Measurements from ENCODE around the gene CELF4.

CELF4 gene

DNA sequence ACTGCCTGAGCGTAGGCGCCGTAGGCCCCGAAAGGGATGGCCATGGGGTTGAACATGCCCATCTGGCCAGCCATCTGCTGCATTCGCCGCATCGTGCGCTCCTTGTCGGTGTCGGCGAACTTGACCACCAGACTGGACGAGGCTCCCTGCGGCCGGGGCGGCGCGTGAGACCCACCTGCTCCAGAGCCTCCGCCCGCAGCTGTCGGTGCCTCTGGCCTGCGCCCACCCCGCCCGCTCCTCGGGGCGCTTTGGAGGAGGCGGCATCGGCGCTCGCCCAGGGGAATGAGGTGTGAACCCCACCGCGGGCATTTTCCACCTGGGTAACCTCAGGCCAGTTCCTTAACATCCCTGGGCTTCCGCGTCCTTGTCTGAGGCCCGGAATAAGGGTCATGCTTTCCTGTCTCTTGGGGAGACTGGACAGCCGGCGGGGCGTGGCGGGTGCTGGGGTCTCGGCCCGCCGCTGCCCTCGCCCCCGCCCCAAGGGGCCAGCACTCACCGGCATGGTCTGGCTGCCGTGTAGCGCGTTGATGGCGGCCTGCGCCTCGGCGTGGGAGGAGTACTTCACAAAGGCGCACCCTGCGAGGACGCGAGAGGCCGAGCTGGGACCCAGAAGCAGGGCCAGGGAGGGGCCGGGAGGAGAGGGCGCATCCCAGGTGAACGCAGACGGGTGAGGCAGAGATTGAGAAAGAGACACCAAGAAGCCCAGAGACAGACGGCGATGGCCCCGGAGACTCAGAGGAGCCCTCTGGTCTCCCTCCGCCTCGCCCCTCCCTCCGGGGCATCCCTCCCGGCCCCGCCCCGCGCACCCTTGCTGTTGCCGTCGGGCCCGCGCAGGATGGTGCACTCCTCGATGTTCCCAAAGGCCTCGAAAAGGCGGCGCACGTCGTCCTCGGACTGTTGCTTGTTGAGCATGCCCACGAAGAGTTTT, 291.0 kb downstream of the CELF4 start:
- DNase-seq, result no peak

DNA sequence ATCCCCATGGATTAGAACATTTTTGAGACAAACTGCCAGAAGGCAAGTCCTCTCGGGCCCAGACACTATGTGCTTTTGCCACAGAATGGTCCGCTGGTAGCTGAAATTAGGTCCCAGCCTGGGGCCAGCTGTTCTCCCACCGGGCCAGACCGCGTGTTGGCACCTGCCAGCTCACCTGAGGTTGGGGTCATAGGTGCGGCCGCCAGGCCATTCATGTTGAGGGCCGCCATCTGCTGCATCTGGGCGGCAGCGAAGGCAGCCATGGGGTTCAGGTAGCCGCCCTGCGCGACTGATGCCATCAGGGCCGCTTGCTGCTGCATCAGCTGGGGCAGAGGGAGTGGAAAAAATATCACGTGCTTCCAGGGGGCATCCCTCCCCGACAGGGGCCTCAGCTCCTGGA, 292.8 kb downstream of the CELF4 start:
- no peak for DNase-seq

DNA sequence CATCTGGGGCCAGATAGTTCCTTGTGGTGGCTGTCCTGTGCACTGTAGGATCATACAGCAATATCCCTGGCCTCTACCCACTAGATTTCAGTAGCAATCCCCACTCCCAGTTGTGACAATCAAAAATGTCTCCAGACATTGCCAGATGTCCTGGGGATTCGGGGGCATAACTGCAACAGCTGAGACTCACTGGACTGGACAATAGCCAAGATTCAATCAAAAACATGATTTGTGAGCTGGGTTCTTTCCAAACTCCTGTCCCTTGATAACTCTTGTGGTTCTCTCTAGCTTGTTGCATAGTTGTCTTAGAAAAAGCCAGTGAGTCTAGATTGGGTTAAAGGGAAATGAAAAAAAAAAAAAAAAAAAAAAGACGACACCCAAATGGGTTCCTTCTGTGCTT, 293.4 kb downstream of the CELF4 start:
- DNase-seq, result no peak

DNA sequence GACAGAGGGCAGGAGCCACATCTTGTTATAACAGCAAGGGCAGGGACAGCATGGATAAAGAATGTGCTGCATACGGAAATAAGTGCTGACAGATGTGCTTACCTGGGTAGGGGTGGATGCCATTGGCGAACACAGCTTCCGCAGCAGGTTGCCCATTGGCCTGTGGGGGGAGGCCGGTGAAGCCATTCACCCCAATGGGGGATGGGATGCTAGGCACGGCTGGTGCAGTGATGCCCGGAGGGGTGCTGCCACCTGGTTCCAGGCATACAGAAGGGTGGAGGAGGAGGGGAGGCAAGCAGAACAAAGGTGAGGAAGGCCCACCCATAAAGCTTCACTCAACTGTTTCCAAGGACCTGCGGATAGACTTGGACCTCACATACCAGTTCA, 294.9 kb downstream of the CELF4 start:
- DNase-seq, result no peak

DNA sequence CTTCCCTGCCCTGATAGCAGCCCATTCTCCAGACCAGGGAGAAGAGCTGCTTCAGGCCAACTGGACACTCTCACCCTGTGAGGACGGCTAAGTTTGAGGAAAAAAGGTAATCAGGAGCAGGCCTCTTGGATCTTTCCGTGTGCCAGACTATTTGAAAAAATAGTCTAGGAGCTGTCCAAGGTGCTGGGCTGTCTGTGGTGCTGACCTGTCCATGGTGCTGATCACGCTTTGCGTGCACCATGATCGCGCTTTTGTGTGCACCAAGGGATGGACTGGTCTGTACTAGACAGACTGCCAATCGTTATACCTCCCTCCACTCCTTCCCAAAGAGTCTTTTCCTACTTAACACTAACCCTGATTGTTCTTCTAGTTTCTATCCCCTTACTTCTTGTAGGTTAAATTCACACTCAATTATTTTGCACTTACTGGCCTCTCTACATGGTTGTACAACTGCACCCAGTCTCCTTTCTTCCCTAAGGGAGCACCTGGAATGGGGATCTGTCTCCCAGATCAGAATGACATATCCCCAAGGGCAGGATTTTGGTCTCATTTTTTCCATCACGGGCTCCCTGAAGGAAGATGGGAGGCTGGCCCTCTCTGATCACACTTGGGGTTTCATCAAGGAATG, 295.4 kb downstream of the CELF4 start:
- peak; percentile 11 for DNase-seq

DNA sequence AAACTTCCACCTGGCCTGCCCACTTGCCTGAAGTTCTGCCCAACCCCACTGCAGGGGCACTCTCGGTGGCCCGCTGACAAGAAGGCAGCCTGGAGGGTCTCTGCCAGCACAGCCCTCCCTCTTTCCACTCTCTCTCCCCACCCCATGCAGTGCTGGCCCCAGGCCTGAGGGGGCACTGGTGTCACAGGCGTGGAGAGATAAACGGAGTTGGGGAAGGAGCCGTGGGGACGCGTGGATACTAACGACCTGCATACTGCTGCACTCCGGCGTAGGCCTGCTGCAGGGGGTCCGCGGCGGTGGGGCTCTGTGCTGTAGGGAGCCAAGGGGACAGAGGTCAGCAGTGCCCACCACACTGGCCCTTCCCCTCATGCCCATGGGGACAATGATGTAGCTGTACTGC, 299.3 kb downstream of the CELF4 start:
- DNase-seq, result no peak

DNA sequence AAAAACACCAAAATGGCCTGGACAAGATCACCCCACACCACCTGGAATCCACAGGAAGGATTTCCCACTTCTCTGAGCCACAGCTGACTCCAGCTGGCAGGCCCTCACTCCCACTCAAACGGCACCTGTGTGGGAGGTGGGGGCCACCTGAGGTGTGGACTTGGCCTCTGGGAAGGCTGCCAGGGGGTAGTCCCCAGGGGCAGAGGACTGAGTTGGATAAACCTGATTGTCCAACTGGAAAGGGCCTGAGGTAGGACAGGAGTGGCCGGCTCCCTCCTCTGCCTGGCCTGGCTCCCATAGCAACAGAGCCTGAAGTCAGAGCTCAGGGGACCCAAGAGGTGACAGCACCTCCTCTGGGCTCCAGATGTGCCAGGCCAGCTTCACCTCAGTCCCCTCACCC, 300.2 kb downstream of the CELF4 start:
- no peak for DNase-seq

DNA sequence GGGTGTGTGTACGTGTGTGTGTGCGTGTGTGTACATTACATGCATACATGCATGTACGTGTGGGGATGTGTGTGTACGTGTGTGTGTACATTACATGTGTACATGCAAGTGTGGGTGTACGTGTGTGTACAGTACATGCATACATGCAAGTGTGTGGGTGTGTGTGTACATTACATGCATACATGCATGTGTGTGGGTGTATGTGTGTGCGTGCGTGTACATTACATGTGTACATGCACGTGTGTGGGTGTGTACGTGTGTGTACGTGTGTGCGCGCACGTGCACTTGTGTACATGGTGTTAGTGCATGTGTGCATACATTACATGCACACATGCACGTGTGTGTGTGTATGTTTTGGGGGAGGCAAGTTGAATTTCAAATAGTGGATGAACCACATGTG, 300.6 kb downstream of the CELF4 start:
- no peak for DNase-seq

DNA sequence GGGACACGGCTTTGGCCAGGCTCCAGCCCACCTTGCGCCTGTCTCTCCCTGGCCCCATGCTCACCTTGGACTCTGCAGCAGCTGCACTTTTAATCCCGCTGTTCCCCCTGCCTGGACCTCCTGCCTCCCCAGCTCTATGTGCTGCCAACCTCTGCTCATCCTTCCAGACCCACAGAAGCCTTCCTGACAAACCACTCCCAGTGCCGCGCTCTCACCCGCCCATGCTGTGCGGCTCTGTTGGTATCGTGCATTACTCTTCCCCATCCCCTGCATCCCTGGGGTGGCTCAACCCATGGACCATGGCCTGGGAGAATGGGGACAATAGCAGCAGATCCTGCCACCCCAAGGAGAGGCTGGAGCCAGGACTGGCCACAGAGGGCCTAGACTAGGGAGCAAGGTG, 303.6 kb downstream of the CELF4 start:
- no peak for DNase-seq

DNA sequence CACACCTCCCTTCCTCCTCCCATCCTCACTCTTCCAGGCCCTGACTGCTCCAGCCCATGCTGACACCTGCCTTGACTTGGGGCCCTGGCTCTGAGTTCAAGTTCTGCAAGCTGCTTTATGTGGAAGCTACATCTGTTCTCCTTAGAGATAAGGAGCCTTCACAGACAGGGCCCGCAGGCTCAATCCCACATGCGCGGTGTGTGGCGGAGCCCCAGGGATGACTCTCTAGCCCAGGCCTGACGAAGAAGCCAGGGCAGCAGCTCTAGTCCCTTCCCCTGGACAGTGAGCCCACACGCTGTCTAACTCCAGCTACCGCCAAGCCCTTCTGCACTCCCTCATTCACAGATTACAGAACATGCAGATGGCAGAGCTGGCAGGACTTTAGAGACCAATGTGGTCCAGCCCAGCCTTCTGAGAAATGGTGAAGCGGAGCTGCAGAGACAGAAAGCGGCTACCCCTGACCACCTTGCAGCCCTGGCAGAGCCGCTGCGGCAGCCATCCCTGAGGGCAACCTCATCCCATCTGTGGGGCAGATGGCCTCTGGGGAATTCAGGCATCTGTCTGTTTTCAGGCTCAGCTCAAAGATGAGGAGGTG, 304.3 kb downstream of the CELF4 start:
- no peak for DNase-seq

DNA sequence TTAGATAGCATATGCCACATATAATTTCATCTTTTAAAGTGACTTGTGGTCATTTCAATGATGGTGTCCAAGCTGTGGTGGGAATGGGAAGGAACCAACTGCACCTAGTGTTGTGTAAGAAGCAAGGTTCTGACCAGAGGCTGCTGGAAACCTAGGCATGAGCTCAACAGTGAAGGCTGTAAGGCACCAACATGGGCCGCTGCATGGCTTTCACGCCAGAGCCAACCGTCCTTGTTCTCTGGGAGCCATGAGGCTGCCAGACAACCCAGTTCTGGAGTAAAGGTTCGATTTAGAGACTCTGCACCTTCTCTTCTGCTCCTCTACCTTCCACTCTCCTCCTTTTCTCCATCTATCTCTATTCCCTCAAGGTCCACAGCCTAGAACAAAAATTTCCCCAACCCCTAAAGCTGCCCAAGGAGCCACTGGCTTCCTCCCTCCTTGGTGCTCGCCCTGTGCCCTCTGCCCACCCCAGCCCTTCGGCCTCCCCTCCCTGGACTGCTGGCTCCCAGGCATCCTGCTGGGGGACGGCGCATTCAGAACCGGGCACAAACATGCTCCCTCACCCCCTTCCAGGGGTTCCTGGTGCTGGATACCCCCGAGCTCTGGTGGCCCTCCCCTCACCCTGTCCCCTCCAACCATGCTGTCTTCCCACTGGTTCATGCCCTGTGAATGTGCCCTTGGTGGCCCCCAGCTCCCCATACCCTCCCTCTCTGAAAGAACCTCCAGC, 305.1 kb downstream of the CELF4 start:
- no peak for DNase-seq

DNA sequence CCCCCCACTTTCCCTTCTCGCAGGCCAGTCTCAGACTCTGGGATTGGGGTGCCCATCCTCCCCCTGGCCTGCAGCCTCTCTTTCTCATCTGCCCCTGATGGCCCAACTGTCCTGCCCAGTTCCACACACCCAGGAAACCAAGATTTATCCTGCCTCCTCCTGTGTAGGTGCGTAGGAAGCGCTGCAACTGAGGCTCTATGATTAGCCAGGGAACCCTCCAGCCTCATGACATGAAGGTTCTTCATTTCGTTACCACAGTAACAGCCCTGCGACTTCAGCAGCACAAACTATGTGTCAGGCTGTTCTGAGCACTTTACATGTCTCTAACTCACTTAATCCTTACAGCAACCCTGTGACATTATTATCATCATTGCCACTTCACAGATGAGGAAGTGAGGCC, 305.9 kb downstream of the CELF4 start:
- DNase-seq, result no peak

DNA sequence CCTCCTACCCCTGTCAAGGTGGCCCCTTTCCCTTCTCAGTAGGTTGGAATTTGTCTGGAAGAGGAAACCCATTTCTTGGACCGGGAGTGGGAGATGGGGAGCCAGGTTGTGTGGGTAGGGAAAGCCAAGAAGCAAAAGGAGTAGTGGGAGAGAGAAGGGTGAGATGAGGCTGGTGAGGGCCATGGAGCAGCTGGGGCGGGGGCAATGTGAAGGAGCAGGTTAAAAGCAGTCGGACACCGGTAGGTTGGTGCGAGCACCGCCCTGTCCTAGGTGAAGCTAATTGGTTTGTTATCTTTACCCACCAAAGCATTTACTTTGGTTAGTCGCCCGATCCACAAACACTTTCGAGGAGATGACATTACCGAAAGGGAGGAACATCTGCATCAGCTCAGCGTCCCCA, 306.8 kb downstream of the CELF4 start:
- no peak for DNase-seq

DNA sequence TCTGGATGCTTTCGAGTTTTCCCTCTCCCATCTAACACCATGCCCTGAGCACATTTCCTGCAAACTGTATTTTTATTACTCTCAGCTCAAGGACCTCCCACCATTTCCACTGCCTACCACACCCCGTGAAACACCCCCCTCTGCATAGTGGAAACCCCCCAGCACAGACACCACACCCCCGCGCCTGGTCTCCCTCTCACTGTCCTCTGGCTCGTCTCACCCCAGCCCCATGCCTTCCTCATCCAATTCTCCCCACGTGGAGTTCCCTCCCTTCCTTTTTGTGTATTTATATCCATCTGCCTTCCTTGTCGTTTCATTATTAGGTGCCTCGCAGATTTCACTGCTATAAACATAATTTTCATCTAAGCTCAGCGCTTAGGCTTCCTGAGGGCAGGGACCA, 307.5 kb downstream of the CELF4 start:
- DNase-seq, result no peak

DNA sequence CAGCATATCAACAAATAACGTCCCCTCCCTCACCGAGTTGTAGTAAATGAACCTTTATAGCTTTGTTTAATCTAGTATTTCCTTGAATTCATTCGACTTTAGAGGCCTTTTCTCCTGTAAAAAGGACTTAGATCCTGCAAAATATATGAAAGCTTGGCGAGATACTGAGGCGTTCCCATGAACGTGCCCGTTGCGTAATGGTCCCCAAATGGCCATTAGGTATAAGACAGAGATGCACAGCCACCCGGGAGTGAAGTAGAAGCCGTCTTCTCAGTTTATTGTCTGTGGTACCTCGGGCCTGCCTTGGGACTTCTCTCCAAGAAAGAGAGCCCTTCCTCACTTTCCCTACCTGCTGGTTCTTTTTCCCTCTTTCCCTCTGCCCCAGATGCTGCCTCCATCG, 310.6 kb downstream of the CELF4 start:
- no peak for DNase-seq

DNA sequence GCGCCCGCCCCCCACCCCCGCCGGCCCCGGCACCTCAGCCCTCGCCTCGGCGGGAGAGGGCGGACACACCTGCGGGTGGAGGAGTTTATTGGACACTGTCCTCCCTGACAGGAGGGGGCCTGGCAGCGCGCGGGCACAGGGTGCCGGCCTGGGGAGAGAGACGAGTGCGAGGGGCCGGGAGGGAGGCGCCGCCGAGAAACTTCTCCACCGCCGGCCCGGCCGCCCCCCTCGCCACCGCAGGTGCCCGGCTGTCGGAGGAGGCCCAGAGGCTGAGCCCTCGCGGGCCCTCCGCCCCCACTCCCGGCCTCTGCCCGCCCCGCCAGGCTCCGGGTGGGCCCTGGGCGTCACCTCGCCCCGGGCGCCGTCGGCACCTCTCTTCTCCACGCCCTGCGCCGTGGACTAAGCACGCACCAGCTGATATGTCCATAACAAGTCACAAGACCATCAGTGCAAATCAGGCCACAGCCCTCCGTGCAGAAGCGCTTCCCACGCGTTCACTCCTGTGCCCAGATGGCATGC, 311.3 kb downstream of the CELF4 start:
- DNase-seq, result no peak

DNA sequence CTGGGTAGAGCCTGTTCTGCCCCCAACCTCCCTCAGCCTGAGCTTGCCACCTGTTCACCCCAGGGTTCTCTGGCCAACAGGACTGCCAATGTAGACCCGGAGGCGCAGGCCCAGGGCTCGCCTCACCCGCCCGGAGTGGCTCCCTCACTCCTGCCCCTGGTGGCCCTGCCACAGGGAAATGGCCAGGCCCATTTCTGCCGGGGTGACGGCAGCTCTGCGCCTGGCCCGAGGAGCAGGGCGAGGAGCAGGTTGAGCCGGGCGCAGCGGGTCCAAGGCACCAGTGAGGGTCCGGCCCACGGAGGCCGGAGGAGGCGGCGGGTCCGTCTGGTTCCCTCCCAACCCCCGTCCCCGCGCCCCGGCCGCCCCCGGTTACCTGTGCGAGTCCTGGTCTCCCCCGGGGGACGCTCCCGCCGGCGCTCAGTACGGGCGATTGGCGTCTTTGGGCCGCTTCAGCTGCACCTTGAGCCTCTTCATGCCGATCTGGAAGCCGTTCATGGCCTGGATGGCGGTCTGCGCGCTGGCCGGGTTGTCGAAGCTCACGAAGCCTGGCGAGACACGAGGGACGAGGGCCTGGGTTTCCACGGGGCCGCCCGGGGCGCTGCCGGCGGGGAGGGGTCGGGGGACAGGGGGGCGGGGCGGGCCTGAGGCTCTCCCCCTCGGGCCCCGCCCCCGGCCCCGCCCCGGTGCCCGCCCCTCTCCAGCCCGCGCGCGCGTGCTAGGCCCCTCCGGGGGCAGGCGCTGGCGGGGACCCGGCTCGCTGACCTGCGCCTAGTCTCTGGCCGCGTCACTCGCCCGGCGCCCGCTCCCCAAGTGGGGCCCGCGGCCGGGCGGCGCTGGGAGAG, 312.0 kb downstream of the CELF4 start:
- DNase-seq, result no peak

DNA sequence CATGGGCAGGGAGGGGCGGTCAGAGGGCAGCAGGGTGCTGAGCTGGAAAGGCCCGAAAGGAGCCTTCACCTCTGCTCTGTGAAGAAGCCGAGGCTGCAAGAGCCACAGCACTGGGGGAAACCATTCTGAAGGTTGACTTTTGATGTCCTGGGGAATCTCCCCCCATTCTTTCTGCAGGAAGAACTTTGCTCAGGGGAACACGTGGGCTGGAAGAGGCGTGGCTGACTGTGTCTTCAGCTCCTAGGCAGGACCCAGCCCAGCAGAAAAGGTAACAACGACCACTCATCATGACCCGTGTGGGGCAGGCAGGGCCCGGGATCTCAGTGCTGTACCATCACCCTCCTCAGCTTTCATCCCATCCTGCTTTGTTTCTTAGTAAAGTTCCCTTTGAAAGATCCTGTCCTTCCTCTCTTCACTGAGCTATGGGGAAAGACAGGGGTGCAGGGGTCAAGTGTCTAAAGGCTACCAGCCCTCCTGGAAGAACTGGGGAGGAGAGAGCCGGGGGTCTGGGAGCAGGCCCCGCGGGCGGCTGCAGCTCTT, 312.7 kb downstream of the CELF4 start:
- DNase-seq, result no peak

DNA sequence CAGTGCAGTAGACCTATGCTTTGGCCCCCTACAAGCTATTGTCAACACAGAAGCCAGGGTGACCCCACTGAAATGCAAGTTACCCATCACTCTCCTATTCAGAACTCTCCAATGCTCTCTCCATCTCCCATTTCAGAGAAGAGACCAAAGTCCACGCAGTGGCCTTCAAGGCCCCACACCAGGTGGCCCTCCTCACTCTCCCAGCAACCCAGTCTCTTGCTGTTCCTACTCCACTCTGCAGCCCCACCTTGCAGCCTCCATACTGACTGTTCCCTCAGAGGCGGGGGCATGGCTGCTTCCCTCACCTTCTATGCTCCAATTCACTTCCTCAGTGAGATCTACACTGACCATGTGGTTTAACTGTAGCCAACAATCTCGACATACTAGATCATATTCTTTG, 313.3 kb downstream of the CELF4 start:
- DNase-seq, result no peak

DNA sequence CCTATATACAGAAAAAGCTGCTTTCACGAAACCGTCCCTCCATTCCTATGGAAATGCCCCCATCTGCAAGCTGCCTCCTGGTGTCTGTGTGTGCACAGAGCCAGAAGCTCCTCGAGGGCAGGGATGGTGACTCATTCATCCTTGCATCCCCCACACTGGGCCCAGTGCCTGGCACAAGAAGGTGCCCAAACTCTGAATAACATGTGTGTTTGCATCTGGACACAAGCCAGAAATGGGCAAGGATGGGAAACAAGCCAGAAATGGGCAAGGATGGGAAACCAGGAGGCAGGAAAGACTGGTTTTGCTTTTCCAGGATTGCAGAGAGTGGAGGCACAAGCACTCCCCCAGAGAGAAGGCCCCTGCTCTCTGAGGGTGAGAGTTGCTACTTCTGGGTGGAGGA, 313.9 kb downstream of the CELF4 start:
- DNase-seq, result no peak

DNA sequence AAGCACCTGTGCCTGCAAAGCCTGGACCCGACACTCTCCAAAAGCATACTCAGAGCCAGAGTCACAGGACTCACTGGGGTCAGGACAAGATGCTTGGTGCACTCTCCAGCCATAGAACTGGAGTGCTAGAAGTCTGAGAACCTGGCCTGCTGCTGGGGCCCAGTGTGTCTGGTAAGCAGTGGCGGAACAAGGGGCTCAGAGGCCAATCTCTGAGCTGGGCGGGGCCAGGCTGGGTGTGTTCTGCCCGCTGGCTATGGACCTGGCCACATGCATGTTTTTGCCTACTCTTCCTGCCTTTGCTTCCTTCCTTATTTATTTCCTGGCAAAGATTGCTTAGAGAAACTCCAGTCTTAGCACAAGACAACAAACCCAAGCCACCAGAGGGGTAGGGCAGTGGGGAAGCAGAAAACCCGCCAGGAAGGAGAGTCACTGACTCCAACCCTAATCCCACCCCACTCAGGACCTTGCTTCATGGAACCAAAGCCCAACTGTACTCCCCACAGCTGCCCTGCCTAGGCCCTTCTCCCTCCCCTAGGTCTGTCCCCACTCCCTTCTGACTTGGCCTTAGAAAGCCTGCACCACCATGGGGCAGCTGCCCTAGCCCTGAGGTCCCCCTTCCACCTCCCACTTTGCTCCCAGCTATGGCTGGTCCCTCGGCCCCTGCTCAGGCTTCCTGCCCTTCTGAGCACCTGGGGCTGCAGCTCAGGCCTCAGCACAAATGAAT, 315.5 kb downstream of the CELF4 start:
- no peak for DNase-seq

All from CD4-positive, alpha-beta T cell treated with Interleukin-17A for 4 hours (primary cell).